ENCODE data around the gene CYP2E1. TPM values are rescaled to one million over a fixed set of nuclear protein-coding genes. Genes with fewer than 3 reads are reported as not detected.
A peak's percentile ranks its signal among the peaks of the same experiment; 100 is the strongest.
"Not testable (repeated sequence)": the region's sequence is repeated elsewhere in the genome, so short reads cannot be mapped to it uniquely, and the experiment has no call there.

Gene CYP2E1
- polyA plus RNA-seq, 1 experiment: 1.3 TPM

GRCh38 chr10:133509700-133510099 lies 17.5 kb upstream of the CYP2E1 start:
- CTCF ChIA-PET: interaction anchor here (1.3 to 1.4 kb wide), 3 partner anchors 9 to 180 kb away, joined by 3 to 6 read pairs (median 4); no protein-coding TSS in a partner anchor
- H3K27me3 ChIP-seq (ENCODE audit: control insufficient read depth, insufficient read depth, low read length): no peaks in the 10 kb centered on the region
- no peak overlapping the region for H3K4me3 ChIP-seq (ENCODE audit: low read depth, low read length)
- POLR2A ChIA-PET: no interaction called here
- H3K9me3 ChIP-seq (ENCODE audit: control insufficient read depth, insufficient read depth, low read length): no peaks in the 10 kb centered on the region
- no peak for TF ChIP-seq CTCF (IDR thresholded peaks at IDR 0.05; ENCODE audit: low read depth, low read length)
- H3K27ac ChIP-seq (ENCODE audit: low read depth, low read length): no peak overlapping the region
- DNase-seq (ENCODE audit: low read depth, low spot score): no peak

GRCh38 chr10:133511408-133511807 lies 15.8 kb upstream of the CYP2E1 start:
- Histone ChIP-seq H3K27me3 (ENCODE audit: control insufficient read depth, insufficient read depth, low read length) (no peaks in the 10 kb centered on the region), H3K9me3 (ENCODE audit: control insufficient read depth, insufficient read depth, low read length) (no peaks in the 10 kb centered on the region), H3K27ac (ENCODE audit: low read depth, low read length) (no peak overlapping the region), H3K4me3 (ENCODE audit: low read depth, low read length) (no peak overlapping the region)
- POLR2A ChIA-PET: no interaction called here
- CTCF ChIA-PET: no interaction called here
- no peak for DNase-seq (ENCODE audit: low read depth, low spot score)
- no peak for TF ChIP-seq CTCF (IDR thresholded peaks at IDR 0.05; ENCODE audit: low read depth, low read length)

- CTCF ChIA-PET: no interaction called here
These were observed 15.1 kb upstream of the CYP2E1 start for GRCh38 chr10:133511907-133512528.

GRCh38 chr10:133515471-133515870 lies 11.7 kb upstream of the CYP2E1 start:
- Histone ChIP-seq H3K27ac (ENCODE audit: low read depth, low read length) (no peak overlapping the region), H3K9me3 (ENCODE audit: control insufficient read depth, insufficient read depth, low read length) (no peaks in the 10 kb centered on the region), H3K27me3 (ENCODE audit: control insufficient read depth, insufficient read depth, low read length) (peaks cover 2% of the 10 kb centered on the region), H3K4me3 (ENCODE audit: low read depth, low read length) (no peak overlapping the region)
- ChIA-PET POLR2A (no interaction called here), CTCF (interaction anchor here (1.5 to 2.0 kb wide), 3 partner anchors 14 to 186 kb away, joined by 5 to 14 read pairs (median 7); no protein-coding TSS in a partner anchor)
- TF ChIP-seq CTCF (IDR thresholded peaks at IDR 0.05; ENCODE audit: low read depth, low read length): no peak
- no peak for DNase-seq (ENCODE audit: low read depth, low spot score)

More at GRCh38 chr10:133511907-133512528, 15.1 kb upstream of the CYP2E1 start:
- Histone ChIP-seq H3K27ac (ENCODE audit: low read depth, low read length) (no peak overlapping the region), H3K4me3 (ENCODE audit: low read depth, low read length) (no peak overlapping the region), H3K9me3 (ENCODE audit: control insufficient read depth, insufficient read depth, low read length) (no peaks in the 10 kb centered on the region), H3K27me3 (ENCODE audit: control insufficient read depth, insufficient read depth, low read length) (no peaks in the 10 kb centered on the region)
- DNase-seq (ENCODE audit: low read depth, low spot score): no peak
- POLR2A ChIA-PET: no interaction called here
- TF ChIP-seq CTCF (IDR thresholded peaks at IDR 0.05; ENCODE audit: low read depth, low read length): no peak

DNA sequence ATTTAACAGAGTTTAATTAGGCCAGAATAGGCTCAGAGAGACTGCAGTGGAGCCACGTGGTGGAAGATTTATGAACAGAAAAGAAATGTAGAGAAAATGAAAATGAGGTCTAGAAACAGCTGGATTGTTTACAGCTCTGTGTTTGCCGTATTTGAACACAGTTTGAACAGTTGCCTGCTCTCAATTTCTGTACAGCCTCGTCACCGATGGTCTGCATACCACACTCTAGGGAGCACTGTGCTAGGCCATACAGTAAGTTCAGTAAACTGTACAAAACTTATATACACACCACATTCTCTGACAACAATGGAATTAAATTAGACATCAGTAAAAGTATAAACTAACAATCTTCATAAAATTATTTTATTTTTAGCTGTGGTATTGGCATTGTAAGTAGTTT lies 11.1 kb upstream of the CYP2E1 start:
- H3K4me3 ChIP-seq (ENCODE audit: low read depth, low read length): no peak overlapping the region
- H3K9me3 ChIP-seq (ENCODE audit: control insufficient read depth, insufficient read depth, low read length): no peaks in the 10 kb centered on the region
- peaks cover 2% of the 10 kb centered on the region for H3K27me3 ChIP-seq (ENCODE audit: control insufficient read depth, insufficient read depth, low read length)
- DNase-seq (ENCODE audit: low read depth, low spot score): no peak
- ChIA-PET POLR2A (no interaction called here), CTCF (interaction anchor here (1.0 to 2.0 kb wide), 4 partner anchors 13 to 187 kb away, joined by 3 to 14 read pairs (median 6); no protein-coding TSS in a partner anchor)
- 0 out of 2 replicates have a peak, but pooled peaks have one; percentile 1 for TF ChIP-seq CTCF (IDR thresholded peaks at IDR 0.05; ENCODE audit: low read depth, low read length)
- no peak overlapping the region for H3K27ac ChIP-seq (ENCODE audit: low read depth, low read length)

DNA sequence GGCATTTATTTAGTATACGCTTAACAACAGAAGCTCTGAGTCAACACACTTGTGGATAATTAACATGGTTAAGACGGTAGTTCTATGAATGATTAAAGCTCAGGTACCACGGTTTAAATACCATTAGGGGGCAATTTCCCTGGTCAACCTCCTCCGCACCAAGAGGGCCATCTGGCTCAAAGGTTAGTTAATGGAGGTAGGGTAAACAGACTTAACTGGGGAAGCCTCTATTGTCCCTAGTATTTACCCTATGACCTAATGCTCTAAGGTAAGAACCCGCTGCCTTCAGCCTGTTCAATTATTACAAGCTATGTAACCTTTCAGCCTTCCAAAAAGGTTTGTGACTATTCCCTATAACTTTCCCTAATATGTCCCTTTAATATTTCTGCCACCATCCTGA lies 8.6 kb upstream of the CYP2E1 start:
- H3K9me3 ChIP-seq (ENCODE audit: control insufficient read depth, insufficient read depth, low read length); H3K27me3 ChIP-seq (ENCODE audit: control insufficient read depth, insufficient read depth, low read length); POLR2A ChIA-PET; DNase-seq (ENCODE audit: low read depth, low spot score); H3K27ac ChIP-seq (ENCODE audit: low read depth, low read length); H3K4me3 ChIP-seq (ENCODE audit: low read depth, low read length): not testable (repeated sequence)
- CTCF ChIA-PET: interaction anchor here (0.7 to 1.4 kb wide), 3 partner anchors 9 to 189 kb away, joined by 4 to 9 read pairs (median 4); no protein-coding TSS in a partner anchor
